CD4-positive, alpha-beta T cell treated with Interleukin-21 for 1 hour (primary cell): ENCODE measurements around the gene RAB28.

ENCODE experiments used
- DNase-seq: peaks from one replicate; pipeline ENCODE4 v3.0.0-alpha.2; 2020

Gene RAB28

GRCh38 chr4:13367691-13368090 lies 116.4 kb downstream of the RAB28 start:
- DNase-seq, result no peak

GRCh38 chr4:13367244-13367643 lies 116.9 kb downstream of the RAB28 start:
- DNase-seq, result no peak

GRCh38 chr4:13365195-13365594 lies 118.9 kb downstream of the RAB28 start:
- no peak for DNase-seq

- DNase-seq, result no peak
Measured at GRCh38 chr4:13364653-13365052, 119.5 kb downstream of the RAB28 start.

GRCh38 chr4:13364172-13364571 lies 120.0 kb downstream of the RAB28 start:
- no peak for DNase-seq

- DNase-seq, result no peak
Measured at GRCh38 chr4:13359809-13360208, 124.3 kb downstream of the RAB28 start.

- no peak for DNase-seq
Measured at GRCh38 chr4:13355111-13355880, 128.8 kb downstream of the RAB28 start.

- DNase-seq, result no peak
Measured at GRCh38 chr4:13349096-13349495, 135.0 kb downstream of the RAB28 start.

GRCh38 chr4:13348216-13348615 lies 135.9 kb downstream of the RAB28 start:
- no peak for DNase-seq

GRCh38 chr4:13347517-13348125 lies 136.5 kb downstream of the RAB28 start:
- DNase-seq, result no peak

GRCh38 chr4:13344216-13344615 lies 139.9 kb downstream of the RAB28 start:
- no peak for DNase-seq

- no peak for DNase-seq
Measured at GRCh38 chr4:13340672-13341071, 143.5 kb downstream of the RAB28 start.

GRCh38 chr4:13331827-13332226 lies 152.3 kb downstream of the RAB28 start:
- no peak for DNase-seq

GRCh38 chr4:13329963-13330362 lies 154.2 kb downstream of the RAB28 start:
- DNase-seq, result no peak

- DNase-seq, result no peak
Measured at GRCh38 chr4:13329340-13329850, 154.7 kb downstream of the RAB28 start.

- no peak for DNase-seq
Measured at GRCh38 chr4:13328591-13328990, 155.5 kb downstream of the RAB28 start.

GRCh38 chr4:13327991-13328390 lies 156.1 kb downstream of the RAB28 start:
- DNase-seq, result no peak

- no peak for DNase-seq
Measured at GRCh38 chr4:13325744-13326143, 158.4 kb downstream of the RAB28 start.

GRCh38 chr4:13323921-13324320 lies 160.2 kb downstream of the RAB28 start:
- DNase-seq, result no peak

GRCh38 chr4:13322681-13323101 lies 161.4 kb downstream of the RAB28 start:
- no peak for DNase-seq
